GM23338 (cell line): Measurements from ENCODE around the gene DUS3L. TPM values are rescaled to one million over a fixed set of nuclear protein-coding genes. Genes with fewer than 3 reads are reported as not detected.

Experiments
- ATAC-seq: fragments of 200-7000 bp; cut with Tn5 transposase; 3 replicates; pipeline ENCODE4 v1.9.1; 2020
- DNase-seq: peaks from one replicate; pipeline ENCODE4 v3.0.0-alpha.2; 2015; ENCODE audit warnings: low spot score
- H2AFZ ChIP-seq: fragments of 200-600 bp; sonication (generic); 2 replicates; pipeline ENCODE4 v1.8.0; 2016; ENCODE audit warnings: antibody characterized with exemption, mild to moderate bottlenecking, moderate library complexity
- H3F3A ChIP-seq: fragments of 200-600 bp; sonication (generic); replicated peaks from 2 replicates; pipeline ENCODE4 v1.8.0; 2017; ENCODE audit warnings: antibody characterized with exemption, mixed run types, low read depth
- H3K27ac ChIP-seq: fragments of 200-600 bp; sonication (generic); 2 replicates; pipeline ENCODE4 v1.6.1; 2016; ENCODE audit warnings: low read depth
- H3K27me3 ChIP-seq: fragments of 200-600 bp; sonication (generic); 2 replicates; pipeline ENCODE4 v1.8.0; 2016; ENCODE audit warnings: mild to moderate bottlenecking, mixed run types, moderate library complexity; ENCODE audit not compliant: insufficient read depth
- H3K36me3 ChIP-seq: fragments of 200-600 bp; sonication (generic); 2 replicates; pipeline ENCODE4 v1.8.0; 2016; ENCODE audit warnings: mild to moderate bottlenecking; ENCODE audit not compliant: insufficient read depth
- H3K4me1 ChIP-seq: fragments of 200-600 bp; sonication (generic); 2 replicates; pipeline ENCODE4 v1.8.0; 2016; ENCODE audit warnings: mild to moderate bottlenecking, moderate library complexity; ENCODE audit not compliant: insufficient read depth
- H3K4me2 ChIP-seq: fragments of 200-600 bp; sonication (generic); 2 replicates; pipeline ENCODE4 v1.7.1; 2017; ENCODE audit warnings: mixed run types
- H3K4me3 ChIP-seq: fragments of 200-600 bp; sonication (generic); 2 replicates; pipeline ENCODE4 v1.6.1; 2016; ENCODE audit warnings: mixed run types
- H3K79me2 ChIP-seq: fragments of 200-600 bp; sonication (generic); replicated peaks from 2 replicates; pipeline ENCODE4 v1.8.0; 2017; ENCODE audit warnings: mild to moderate bottlenecking; ENCODE audit not compliant: insufficient read depth
- H3K9me2 ChIP-seq: fragments of 200-600 bp; sonication (generic); 2 replicates; pipeline ENCODE4 v1.8.0; 2017; ENCODE audit not compliant: insufficient read depth
- H4K20me1 ChIP-seq: fragments of 200-600 bp; sonication (generic); replicated peaks from 2 replicates; pipeline ENCODE4 v1.8.0; 2017; ENCODE audit warnings: mild to moderate bottlenecking; ENCODE audit not compliant: insufficient read depth
- H3K27ac Mint-ChIP-seq: 2 replicates; pipeline ENCODE4 v1.8.0; 2020; ENCODE audit warnings: inconsistent platforms, mild to moderate bottlenecking, moderate library complexity, mixed read lengths
- H3K27me3 Mint-ChIP-seq: 3 replicates; pipeline ENCODE4 v1.8.0; 2022; ENCODE audit warnings: low read depth, mild to moderate bottlenecking, moderate library complexity, mixed read lengths, inconsistent platforms; ENCODE audit not compliant: insufficient read depth, poor library complexity
- H3K36me3 Mint-ChIP-seq: 3 replicates; pipeline ENCODE4 v1.8.0; 2021; ENCODE audit warnings: low read depth, mild to moderate bottlenecking, inconsistent platforms, moderate library complexity, mixed read lengths
- H3K4me1 Mint-ChIP-seq: 3 replicates; pipeline ENCODE4 v1.8.0; 2020; ENCODE audit warnings: mild to moderate bottlenecking, inconsistent platforms, mixed read lengths
- H3K4me3 Mint-ChIP-seq: 3 replicates; pipeline ENCODE4 v1.8.0; 2021; ENCODE audit warnings: moderate library complexity, mild to moderate bottlenecking, inconsistent platforms, mixed read lengths
- H3K9me3 Mint-ChIP-seq: 3 replicates; pipeline ENCODE4 v1.8.0; 2020; ENCODE audit warnings: moderate library complexity, mild to moderate bottlenecking, inconsistent platforms, mixed read lengths
- CREB1 ChIP-seq: fragments of 250-450 bp; sonication (Bioruptor Pico); IDR thresholded peaks from 2 replicates; pipeline ENCODE4 v1.5.0; 2020; ENCODE audit warnings: low read depth, mild to moderate bottlenecking, moderate library complexity
- EZH2 ChIP-seq: fragments of 200-600 bp; sonication (generic); IDR thresholded peaks from one replicate; pipeline ENCODE4 v1.8.0; 2017; ENCODE audit warnings: antibody characterized with exemption, mild to moderate bottlenecking, low read depth; ENCODE audit not compliant: unreplicated experiment
- EZH2phosphoT487 ChIP-seq: fragments of 200-600 bp; sonication (generic); IDR thresholded peaks from one replicate; pipeline ENCODE4 v1.8.1; 2018; ENCODE audit warnings: antibody characterized with exemption; ENCODE audit not compliant: unreplicated experiment
- JUNB ChIP-seq: IDR thresholded peaks from one replicate; pipeline ENCODE4 v1.6.1; 2016; ENCODE audit warnings: antibody characterized with exemption; ENCODE audit not compliant: unreplicated experiment
- NANOG ChIP-seq: IDR thresholded peaks from 2 replicates; pipeline ENCODE4 v1.6.1; 2016; ENCODE audit warnings: antibody characterized with exemption, borderline replicate concordance
- POLR2AphosphoS5 ChIP-seq: IDR thresholded peaks from 2 replicates; pipeline ENCODE4 v1.6.1; 2016; ENCODE audit warnings: antibody characterized with exemption, low read depth
- STAT1 ChIP-seq: IDR thresholded peaks from one replicate; pipeline ENCODE4 v1.6.1; 2016; ENCODE audit warnings: antibody characterized with exemption; ENCODE audit not compliant: unreplicated experiment
- ZNF114 ChIP-seq: fragments of 250-450 bp; sonication (Bioruptor Pico); IDR thresholded peaks from 2 replicates; pipeline ENCODE4 v1.5.0; 2020; ENCODE audit warnings: mild to moderate bottlenecking, moderate library complexity
- polyA plus RNA-seq: library from polyadenylated mRNA; unstranded; fragments of >200 nt; fragmentation: Nextera tagmentation; extraction: Ambion mirVana; gene quantifications from 2 replicates; pipeline ENCODE4 v1.2.1, GENCODE V29; 2016
- total RNA-seq: library from RNA; depleted of rRNA; stranded (reverse); fragments of >200 nt; shearing (Covaris generic); gene quantifications from 2 replicates; pipeline ENCODE4 v1.2.3, GENCODE V29; 2014
- TF ChIP-seq, protein P1 (sequence below), 2 experiments: fragments of 200-600 bp in 1 of 2; sonication (generic) in 1 of 2; conservative IDR thresholded peaks; 2 replicates each; pipeline versions ENCODE4 v1.5.1 to v1.6.1; 2016 to 2017; ENCODE audit warnings: antibody characterized with exemption in 2 of 2, low read depth in 2 of 2, mild to moderate bottlenecking in 2 of 2, moderate library complexity in 1 of 2
- TF ChIP-seq, protein P2 (sequence below): fragments of 250-450 bp; sonication (Bioruptor Pico); IDR thresholded peaks from 2 replicates; pipeline ENCODE4 v1.5.0; 2020; ENCODE audit warnings: mild to moderate bottlenecking, moderate library complexity
- TF ChIP-seq, protein P3 (sequence below): IDR thresholded peaks from 2 replicates; pipeline ENCODE4 v1.6.1; 2016; ENCODE audit warnings: antibody characterized with exemption

Gene DUS3L
- total and polyA plus RNA-seq, 2 experiments from 2014 or later, result 26.2 to 53.0 TPM

DNA sequence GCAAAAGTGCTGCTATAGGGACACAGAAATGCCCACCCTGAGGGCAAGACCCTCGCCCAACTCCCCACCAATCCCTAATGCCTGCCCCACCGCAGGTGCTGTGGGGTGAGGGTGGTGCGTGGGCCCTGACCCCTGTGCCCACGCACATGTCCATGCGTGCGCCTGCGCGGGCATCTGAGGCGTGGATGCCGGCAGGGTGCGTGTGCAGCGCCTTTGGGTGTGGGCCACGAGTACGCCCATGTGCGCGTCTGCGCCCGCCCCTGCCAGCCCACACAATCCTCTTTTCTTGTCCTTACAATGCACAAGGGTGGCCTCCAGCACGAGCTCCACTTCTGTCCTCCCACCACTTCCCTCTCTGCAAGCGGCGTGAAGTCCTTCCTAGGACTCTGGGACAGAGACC, 34.2 kb upstream of the DUS3L start:
- H4K20me1 ChIP-seq, result no peaks in the 10 kb centered on the region
- ATAC-seq, result no peak
- peaks cover 7% of the 10 kb centered on the region for H3K4me1 Mint-ChIP-seq
- H3K4me3 ChIP-seq, result no peak overlapping the region
- no peak overlapping the region for H3K27ac Mint-ChIP-seq
- no peaks in the 10 kb centered on the region for H3F3A ChIP-seq
- no peaks in the 10 kb centered on the region for H3K9me2 ChIP-seq
- TF ChIP-seq EZH2phosphoT487, result no peak
- TF ChIP-seq, protein P1, sequence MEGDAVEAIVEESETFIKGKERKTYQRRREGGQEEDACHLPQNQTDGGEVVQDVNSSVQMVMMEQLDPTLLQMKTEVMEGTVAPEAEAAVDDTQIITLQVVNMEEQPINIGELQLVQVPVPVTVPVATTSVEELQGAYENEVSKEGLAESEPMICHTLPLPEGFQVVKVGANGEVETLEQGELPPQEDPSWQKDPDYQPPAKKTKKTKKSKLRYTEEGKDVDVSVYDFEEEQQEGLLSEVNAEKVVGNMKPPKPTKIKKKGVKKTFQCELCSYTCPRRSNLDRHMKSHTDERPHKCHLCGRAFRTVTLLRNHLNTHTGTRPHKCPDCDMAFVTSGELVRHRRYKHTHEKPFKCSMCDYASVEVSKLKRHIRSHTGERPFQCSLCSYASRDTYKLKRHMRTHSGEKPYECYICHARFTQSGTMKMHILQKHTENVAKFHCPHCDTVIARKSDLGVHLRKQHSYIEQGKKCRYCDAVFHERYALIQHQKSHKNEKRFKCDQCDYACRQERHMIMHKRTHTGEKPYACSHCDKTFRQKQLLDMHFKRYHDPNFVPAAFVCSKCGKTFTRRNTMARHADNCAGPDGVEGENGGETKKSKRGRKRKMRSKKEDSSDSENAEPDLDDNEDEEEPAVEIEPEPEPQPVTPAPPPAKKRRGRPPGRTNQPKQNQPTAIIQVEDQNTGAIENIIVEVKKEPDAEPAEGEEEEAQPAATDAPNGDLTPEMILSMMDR (conservative IDR thresholded peaks at IDR 0.05; ENCODE audit: low read depth in 2 of 2), result no peak
- no peak for TF ChIP-seq NANOG
- TF ChIP-seq JUNB, result no peak
- TF ChIP-seq EZH2, result no peak
- TF ChIP-seq ZNF114 (CRISPR knock-in tag), result no peak
- TF ChIP-seq, protein P2, sequence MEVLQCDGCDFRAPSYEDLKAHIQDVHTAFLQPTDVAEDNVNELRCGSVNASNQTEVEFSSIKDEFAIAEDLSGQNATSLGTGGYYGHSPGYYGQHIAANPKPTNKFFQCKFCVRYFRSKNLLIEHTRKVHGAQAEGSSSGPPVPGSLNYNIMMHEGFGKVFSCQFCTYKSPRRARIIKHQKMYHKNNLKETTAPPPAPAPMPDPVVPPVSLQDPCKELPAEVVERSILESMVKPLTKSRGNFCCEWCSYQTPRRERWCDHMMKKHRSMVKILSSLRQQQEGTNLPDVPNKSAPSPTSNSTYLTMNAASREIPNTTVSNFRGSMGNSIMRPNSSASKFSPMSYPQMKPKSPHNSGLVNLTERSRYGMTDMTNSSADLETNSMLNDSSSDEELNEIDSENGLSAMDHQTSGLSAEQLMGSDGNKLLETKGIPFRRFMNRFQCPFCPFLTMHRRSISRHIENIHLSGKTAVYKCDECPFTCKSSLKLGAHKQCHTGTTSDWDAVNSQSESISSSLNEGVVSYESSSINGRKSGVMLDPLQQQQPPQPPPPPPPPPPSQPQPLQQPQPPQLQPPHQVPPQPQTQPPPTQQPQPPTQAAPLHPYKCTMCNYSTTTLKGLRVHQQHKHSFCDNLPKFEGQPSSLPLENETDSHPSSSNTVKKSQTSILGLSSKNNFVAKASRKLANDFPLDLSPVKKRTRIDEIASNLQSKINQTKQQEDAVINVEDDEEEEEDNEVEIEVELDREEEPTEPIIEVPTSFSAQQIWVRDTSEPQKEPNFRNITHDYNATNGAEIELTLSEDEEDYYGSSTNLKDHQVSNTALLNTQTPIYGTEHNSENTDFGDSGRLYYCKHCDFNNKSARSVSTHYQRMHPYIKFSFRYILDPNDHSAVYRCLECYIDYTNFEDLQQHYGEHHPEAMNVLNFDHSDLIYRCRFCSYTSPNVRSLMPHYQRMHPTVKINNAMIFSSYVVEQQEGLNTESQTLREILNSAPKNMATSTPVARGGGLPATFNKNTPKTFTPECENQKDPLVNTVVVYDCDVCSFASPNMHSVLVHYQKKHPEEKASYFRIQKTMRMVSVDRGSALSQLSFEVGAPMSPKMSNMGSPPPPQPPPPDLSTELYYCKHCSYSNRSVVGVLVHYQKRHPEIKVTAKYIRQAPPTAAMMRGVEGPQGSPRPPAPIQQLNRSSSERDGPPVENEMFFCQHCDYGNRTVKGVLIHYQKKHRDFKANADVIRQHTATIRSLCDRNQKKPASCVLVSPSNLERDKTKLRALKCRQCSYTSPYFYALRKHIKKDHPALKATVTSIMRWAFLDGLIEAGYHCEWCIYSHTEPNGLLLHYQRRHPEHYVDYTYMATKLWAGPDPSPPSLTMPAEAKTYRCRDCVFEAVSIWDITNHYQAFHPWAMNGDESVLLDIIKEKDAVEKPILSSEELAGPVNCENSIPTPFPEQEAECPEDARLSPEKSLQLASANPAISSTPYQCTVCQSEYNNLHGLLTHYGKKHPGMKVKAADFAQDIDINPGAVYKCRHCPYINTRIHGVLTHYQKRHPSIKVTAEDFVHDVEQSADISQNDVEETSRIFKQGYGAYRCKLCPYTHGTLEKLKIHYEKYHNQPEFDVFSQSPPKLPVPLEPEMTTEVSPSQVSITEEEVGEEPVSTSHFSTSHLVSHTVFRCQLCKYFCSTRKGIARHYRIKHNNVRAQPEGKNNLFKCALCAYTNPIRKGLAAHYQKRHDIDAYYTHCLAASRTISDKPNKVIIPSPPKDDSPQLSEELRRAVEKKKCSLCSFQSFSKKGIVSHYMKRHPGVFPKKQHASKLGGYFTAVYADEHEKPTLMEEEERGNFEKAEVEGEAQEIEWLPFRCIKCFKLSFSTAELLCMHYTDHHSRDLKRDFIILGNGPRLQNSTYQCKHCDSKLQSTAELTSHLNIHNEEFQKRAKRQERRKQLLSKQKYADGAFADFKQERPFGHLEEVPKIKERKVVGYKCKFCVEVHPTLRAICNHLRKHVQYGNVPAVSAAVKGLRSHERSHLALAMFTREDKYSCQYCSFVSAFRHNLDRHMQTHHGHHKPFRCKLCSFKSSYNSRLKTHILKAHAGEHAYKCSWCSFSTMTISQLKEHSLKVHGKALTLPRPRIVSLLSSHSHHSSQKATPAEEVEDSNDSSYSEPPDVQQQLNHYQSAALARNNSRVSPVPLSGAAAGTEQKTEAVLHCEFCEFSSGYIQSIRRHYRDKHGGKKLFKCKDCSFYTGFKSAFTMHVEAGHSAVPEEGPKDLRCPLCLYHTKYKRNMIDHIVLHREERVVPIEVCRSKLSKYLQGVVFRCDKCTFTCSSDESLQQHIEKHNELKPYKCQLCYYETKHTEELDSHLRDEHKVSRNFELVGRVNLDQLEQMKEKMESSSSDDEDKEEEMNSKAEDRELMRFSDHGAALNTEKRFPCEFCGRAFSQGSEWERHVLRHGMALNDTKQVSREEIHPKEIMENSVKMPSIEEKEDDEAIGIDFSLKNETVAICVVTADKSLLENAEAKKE (CRISPR knock-in tag), result no peak
- TF ChIP-seq STAT1, result no peak
- TF ChIP-seq, protein P3, sequence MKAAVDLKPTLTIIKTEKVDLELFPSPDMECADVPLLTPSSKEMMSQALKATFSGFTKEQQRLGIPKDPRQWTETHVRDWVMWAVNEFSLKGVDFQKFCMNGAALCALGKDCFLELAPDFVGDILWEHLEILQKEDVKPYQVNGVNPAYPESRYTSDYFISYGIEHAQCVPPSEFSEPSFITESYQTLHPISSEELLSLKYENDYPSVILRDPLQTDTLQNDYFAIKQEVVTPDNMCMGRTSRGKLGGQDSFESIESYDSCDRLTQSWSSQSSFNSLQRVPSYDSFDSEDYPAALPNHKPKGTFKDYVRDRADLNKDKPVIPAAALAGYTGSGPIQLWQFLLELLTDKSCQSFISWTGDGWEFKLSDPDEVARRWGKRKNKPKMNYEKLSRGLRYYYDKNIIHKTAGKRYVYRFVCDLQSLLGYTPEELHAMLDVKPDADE, result no peak
- no peak for TF ChIP-seq POLR2AphosphoS5
- no peak for TF ChIP-seq CREB1 (CRISPR knock-in tag)
- H3K4me3 Mint-ChIP-seq, result no peak overlapping the region
- H3K36me3 ChIP-seq, result no peaks in the 10 kb centered on the region
- no peak overlapping the region for H3K4me2 ChIP-seq
- H2AFZ ChIP-seq, result no peak overlapping the region
- peaks cover 25% of the 10 kb centered on the region for H3K27me3 Mint-ChIP-seq
- no peaks in the 10 kb centered on the region for H3K27me3 ChIP-seq
- DNase-seq, result no peak
- no peak overlapping the region for H3K27ac ChIP-seq
- peaks cover 2% of the 10 kb centered on the region; the same call in 1 of the 3 replicates for H3K9me3 Mint-ChIP-seq
- no peaks in the 10 kb centered on the region for H3K79me2 ChIP-seq
- H3K4me1 ChIP-seq, result peaks cover 4% of the 10 kb centered on the region; the same call in 1 of the 2 replicates
- no peaks in the 10 kb centered on the region for H3K36me3 Mint-ChIP-seq
